ENCODE data around the gene GPC5.
"Not testable (repeated sequence)": the region's sequence is repeated elsewhere in the genome, so short reads cannot be mapped to it uniquely, and the experiment has no call there.

Gene GPC5

GRCh38 chr13:92296154-92296671 is 897.8 kb downstream of the GPC5 start:
- not testable (repeated sequence) for H3F3A ChIP-seq (ENCODE audit: insufficient read depth); H3K9me3 ChIP-seq (ENCODE audit: insufficient read depth, low read length); H3K27me3 ChIP-seq (ENCODE audit: low read length); H3K9ac ChIP-seq (ENCODE audit: low read length); H3K27ac ChIP-seq (ENCODE audit: low read depth, low read length); H3K4me2 ChIP-seq (ENCODE audit: low read depth, low read length, poor library complexity, severe bottlenecking); H4K20me1 ChIP-seq (ENCODE audit: low read depth, low read length); H2AFZ ChIP-seq (ENCODE audit: low read depth, low read length, severe bottlenecking); H3K9me2 ChIP-seq (replicated peaks; ENCODE audit: insufficient read depth, low read length); H3K4me3 ChIP-seq (ENCODE audit: insufficient read depth, low read length, poor library complexity, severe bottlenecking); H3K36me3 ChIP-seq (ENCODE audit: low read length); H3K79me2 ChIP-seq (ENCODE audit: insufficient read depth, low read length)

GRCh38 chr13:92297971-92298942 is 899.8 kb downstream of the GPC5 start:
- Histone ChIP-seq H3K9ac (ENCODE audit: low read length) (no peak overlapping the region), H3K4me2 (ENCODE audit: low read depth, low read length, poor library complexity, severe bottlenecking) (no peak overlapping the region), H3K79me2 (ENCODE audit: insufficient read depth, low read length) (no peaks in the 10 kb centered on the region), H2AFZ (ENCODE audit: low read depth, low read length, severe bottlenecking) (no peak overlapping the region), H4K20me1 (ENCODE audit: low read depth, low read length) (no peaks in the 10 kb centered on the region), H3K27me3 (ENCODE audit: low read length) (no peaks in the 10 kb centered on the region), H3F3A (ENCODE audit: insufficient read depth) (no peaks in the 10 kb centered on the region), H3K4me3 (ENCODE audit: insufficient read depth, low read length, poor library complexity, severe bottlenecking) (no peak overlapping the region), H3K9me2 (replicated peaks; ENCODE audit: insufficient read depth, low read length) (no peaks in the 10 kb centered on the region), H3K27ac (ENCODE audit: low read depth, low read length) (no peak overlapping the region), H3K36me3 (ENCODE audit: low read length) (no peaks in the 10 kb centered on the region), H3K9me3 (ENCODE audit: insufficient read depth, low read length) (no peaks in the 10 kb centered on the region)
- no peak for TF ChIP-seq CTCF (IDR thresholded peaks at IDR 0.05; ENCODE audit: insufficient read depth, low read length, poor library complexity, severe bottlenecking)
- no peak for TF ChIP-seq EZH2phosphoT487 (conservative IDR thresholded peaks at IDR 0.05; ENCODE audit: low read length)

- Histone ChIP-seq H3K4me2 (ENCODE audit: low read depth, low read length, poor library complexity, severe bottlenecking) (no peak overlapping the region), H3K9me2 (replicated peaks; ENCODE audit: insufficient read depth, low read length) (no peaks in the 10 kb centered on the region; the same call in 1 of the 2 replicates), H4K20me1 (ENCODE audit: low read depth, low read length) (no peaks in the 10 kb centered on the region), H3K27me3 (ENCODE audit: low read length) (no peaks in the 10 kb centered on the region), H3K4me3 (ENCODE audit: insufficient read depth, low read length, poor library complexity, severe bottlenecking) (no peak overlapping the region), H3K27ac (ENCODE audit: low read depth, low read length) (no peak overlapping the region), H2AFZ (ENCODE audit: low read depth, low read length, severe bottlenecking) (no peak overlapping the region), H3K79me2 (ENCODE audit: insufficient read depth, low read length) (no peaks in the 10 kb centered on the region), H3K36me3 (ENCODE audit: low read length) (no peaks in the 10 kb centered on the region), H3F3A (ENCODE audit: insufficient read depth) (no peaks in the 10 kb centered on the region), H3K9me3 (ENCODE audit: insufficient read depth, low read length) (no peaks in the 10 kb centered on the region), H3K9ac (ENCODE audit: low read length) (no peak overlapping the region)
- no peak for TF ChIP-seq CTCF (IDR thresholded peaks at IDR 0.05; ENCODE audit: insufficient read depth, low read length, poor library complexity, severe bottlenecking)
- no peak for TF ChIP-seq EZH2phosphoT487 (conservative IDR thresholded peaks at IDR 0.05; ENCODE audit: low read length)
Observed at GRCh38 chr13:92300651-92301050, 902.2 kb downstream of the GPC5 start.

- Histone ChIP-seq H3K9ac (ENCODE audit: low read length) (no peak overlapping the region), H3K4me3 (ENCODE audit: insufficient read depth, low read length, poor library complexity, severe bottlenecking) (no peak overlapping the region)
Observed at GRCh38 chr13:92303428-92303827, 905.0 kb downstream of the GPC5 start.

More at GRCh38 chr13:92303428-92303827, 905.0 kb downstream of the GPC5 start:
- TF ChIP-seq EZH2phosphoT487 (conservative IDR thresholded peaks at IDR 0.05; ENCODE audit: low read length) (no peak), CTCF (IDR thresholded peaks at IDR 0.05; ENCODE audit: insufficient read depth, low read length, poor library complexity, severe bottlenecking) (no peak)
- H3F3A ChIP-seq (ENCODE audit: insufficient read depth): no peaks in the 10 kb centered on the region
- no peaks in the 10 kb centered on the region for H3K27me3 ChIP-seq (ENCODE audit: low read length)
- no peaks in the 10 kb centered on the region; the same call in 1 of the 2 replicates for H3K9me2 ChIP-seq (replicated peaks; ENCODE audit: insufficient read depth, low read length)
- no peaks in the 10 kb centered on the region for H4K20me1 ChIP-seq (ENCODE audit: low read depth, low read length)
- H2AFZ ChIP-seq (ENCODE audit: low read depth, low read length, severe bottlenecking): no peak overlapping the region
- no peak overlapping the region for H3K4me2 ChIP-seq (ENCODE audit: low read depth, low read length, poor library complexity, severe bottlenecking)
- H3K27ac ChIP-seq (ENCODE audit: low read depth, low read length): no peak overlapping the region
- no peaks in the 10 kb centered on the region for H3K9me3 ChIP-seq (ENCODE audit: insufficient read depth, low read length)
- no peaks in the 10 kb centered on the region for H3K79me2 ChIP-seq (ENCODE audit: insufficient read depth, low read length)
- H3K36me3 ChIP-seq (ENCODE audit: low read length): no peaks in the 10 kb centered on the region

All from SU-DHL-6 (cell line).